Mononuclear cell (primary cell): ENCODE measurements around the gene ATOSB. TPM values are rescaled to one million over a fixed set of nuclear protein-coding genes. Genes with fewer than 3 reads are reported as not detected.

Experiments used
- H3K27me3 ChIP-seq: 2 replicates; pipeline ENCODE4 v1.6.0; 2011; ENCODE audit warnings: low read length, control low read depth; ENCODE audit not compliant: insufficient read depth
- H3K4me1 ChIP-seq: 2 replicates; pipeline ENCODE4 v1.5.1; 2011; ENCODE audit warnings: mild to moderate bottlenecking, low read length, control low read depth; ENCODE audit not compliant: insufficient read depth
- H3K4me3 ChIP-seq: 2 replicates; pipeline ENCODE4 v1.5.1; 2011; ENCODE audit warnings: mild to moderate bottlenecking, low read length, moderate library complexity
- H3K9me3 ChIP-seq: 2 replicates; pipeline ENCODE4 v1.5.1; 2011; ENCODE audit warnings: low read depth, mild to moderate bottlenecking, control low read depth, low read length
- total RNA-seq: library from RNA; depleted of rRNA; stranded (reverse); fragments of >200 nt; gene quantifications from one replicate; pipeline ENCODE4 v1.2.3, GENCODE V29; 2012

The ATOSB gene
- total RNA-seq, 1 donor = 15.2 TPM

GRCh38 chr9:35105571-35106342, 9.9 kb downstream of the ATOSB start:
- no peaks in the 10 kb centered on the region for H3K9me3 ChIP-seq
- no peak overlapping the region for H3K4me3 ChIP-seq
- no peaks in the 10 kb centered on the region for H3K27me3 ChIP-seq
- peaks cover 42% of the 10 kb centered on the region for H3K4me1 ChIP-seq

GRCh38 chr9:35105126-35105525, 10.5 kb downstream of the ATOSB start:
- Histone ChIP-seq H3K4me1 (peaks cover 36% of the 10 kb centered on the region), H3K27me3 (no peaks in the 10 kb centered on the region), H3K9me3 (no peaks in the 10 kb centered on the region), H3K4me3 (no peak overlapping the region)

- peaks cover 31% of the 10 kb centered on the region for H3K4me1 ChIP-seq
- no peaks in the 10 kb centered on the region for H3K9me3 ChIP-seq
- no peaks in the 10 kb centered on the region for H3K27me3 ChIP-seq
- no peak overlapping the region for H3K4me3 ChIP-seq
Measured at GRCh38 chr9:35104586-35104985, 11.1 kb downstream of the ATOSB start.

GRCh38 chr9:35103660-35104191, 11.9 kb downstream of the ATOSB start:
- Histone ChIP-seq H3K9me3 (no peaks in the 10 kb centered on the region), H3K27me3 (no peaks in the 10 kb centered on the region), H3K4me3 (peak overlapping the region; percentile 79), H3K4me1 (peaks cover 24% of the 10 kb centered on the region)

GRCh38 chr9:35102769-35103659, 12.6 kb downstream of the ATOSB start, which contains the start of gene STOML2:
Gene STOML2 (minus strand): TSS chr9:35103131. CDS start chr9:35103094, 37 bp downstream.
- H3K9me3 ChIP-seq = no peaks in the 10 kb centered on the region
- peaks cover 24% of the 10 kb centered on the region for H3K4me1 ChIP-seq
- H3K4me3 ChIP-seq = peak within 1 kb of the TSS; percentile 79
- no peaks in the 10 kb centered on the region for H3K27me3 ChIP-seq

GRCh38 chr9:35102465-35102768, 13.2 kb downstream of the ATOSB start:
- peak overlapping the region; percentile 79 for H3K4me3 ChIP-seq
- no peaks in the 10 kb centered on the region for H3K27me3 ChIP-seq
- H3K9me3 ChIP-seq = no peaks in the 10 kb centered on the region
- H3K4me1 ChIP-seq = peaks cover 24% of the 10 kb centered on the region

- Histone ChIP-seq H3K4me1 (peaks cover 29% of the 10 kb centered on the region), H3K4me3 (no peak overlapping the region), H3K27me3 (no peaks in the 10 kb centered on the region), H3K9me3 (no peaks in the 10 kb centered on the region)
Measured at GRCh38 chr9:35097573-35097972, 18.1 kb downstream of the ATOSB start.

GRCh38 chr9:35096035-35096849, 19.4 kb downstream of the ATOSB start, which contains the start of gene PIGO:
Gene PIGO (minus strand): TSS chr9:35096591. CDS start chr9:35095565, 1,026 bp downstream.
- Histone ChIP-seq H3K27me3 (no peaks in the 10 kb centered on the region), H3K4me3 (peak within 1 kb of the TSS; percentile 98), H3K4me1 (peaks cover 17% of the 10 kb centered on the region), H3K9me3 (no peaks in the 10 kb centered on the region)

GRCh38 chr9:35091536-35091935, 24.1 kb downstream of the ATOSB start:
- Histone ChIP-seq H3K27me3 (no peaks in the 10 kb centered on the region), H3K9me3 (no peaks in the 10 kb centered on the region)

GRCh38 chr9:35089434-35089833, 26.2 kb downstream of the ATOSB start:
- H3K27me3 ChIP-seq = no peaks in the 10 kb centered on the region
- no peaks in the 10 kb centered on the region for H3K9me3 ChIP-seq
- H3K4me3 ChIP-seq = no peak overlapping the region
- no peaks in the 10 kb centered on the region for H3K4me1 ChIP-seq

More at GRCh38 chr9:35091536-35091935, 24.1 kb downstream of the ATOSB start:
- peaks cover 13% of the 10 kb centered on the region for H3K4me1 ChIP-seq
- H3K4me3 ChIP-seq = no peak overlapping the region

GRCh38 chr9:35085078-35085477, 30.6 kb downstream of the ATOSB start:
- Histone ChIP-seq H3K27me3 (no peaks in the 10 kb centered on the region), H3K4me3 (no peak overlapping the region), H3K9me3 (no peaks in the 10 kb centered on the region), H3K4me1 (peaks cover 8% of the 10 kb centered on the region)

GRCh38 chr9:35079426-35080341, 36.0 kb downstream of the ATOSB start, which contains the start of gene FANCG:
Gene FANCG (minus strand): TSS chr9:35079942. CDS start chr9:35079524, 418 bp downstream.
- peak within 1 kb of the TSS; percentile 85 for H3K4me3 ChIP-seq
- H3K4me1 ChIP-seq = peaks cover 30% of the 10 kb centered on the region
- no peaks in the 10 kb centered on the region for H3K9me3 ChIP-seq
- H3K27me3 ChIP-seq = no peaks in the 10 kb centered on the region

- Histone ChIP-seq H3K9me3 (no peaks in the 10 kb centered on the region), H3K4me3 (peak overlapping the region; percentile 85), H3K27me3 (no peaks in the 10 kb centered on the region), H3K4me1 (peaks cover 30% of the 10 kb centered on the region)
Measured at GRCh38 chr9:35079041-35079425, 36.6 kb downstream of the ATOSB start.
